Keratinocyte (primary cell): ENCODE measurements around the gene RESP18. TPM values are rescaled to one million over a fixed set of nuclear protein-coding genes. Genes with fewer than 3 reads are reported as not detected.

ENCODE experiments used
- DNase-seq: peaks from one replicate; pipeline ENCODE4 v3.0.0-alpha.2; 2011; ENCODE audit warnings: low read depth, missing footprints, low spot score
- FAIRE-seq: peaks from 2 replicates; lab custom pipeline; 2011; peaks lifted over from hg19 to GRCh38; lab: Jason Lieb, UNC
- H2AFZ ChIP-seq: 2 replicates; pipeline ENCODE4 v1.6.0; 2012; ENCODE audit warnings: low read length, control low read depth, inconsistent platforms; ENCODE audit not compliant: control insufficient read depth
- H3K27ac ChIP-seq: 2 replicates; pipeline ENCODE4 v1.5.1; 2011; ENCODE audit warnings: low read length; ENCODE audit not compliant: control insufficient read depth, insufficient read depth
- H3K27me3 ChIP-seq: 3 replicates; pipeline ENCODE4 v1.6.0; 2011; ENCODE audit warnings: low read length; ENCODE audit not compliant: control insufficient read depth, insufficient read depth; ENCODE audit errors: extremely low read depth
- H3K36me3 ChIP-seq, 2 experiments: 2 replicates in 1 of 2; 3 replicates in 1 of 2; pipeline ENCODE4 v1.5.1; 2011; ENCODE audit warnings: low read length in 2 of 2, mild to moderate bottlenecking in 1 of 2; ENCODE audit not compliant: control insufficient read depth in 2 of 2, insufficient read depth in 2 of 2; ENCODE audit errors: extremely low read depth in 1 of 2
- H3K4me1 ChIP-seq: 3 replicates; pipeline ENCODE4 v1.5.1; 2011; ENCODE audit warnings: low read length; ENCODE audit not compliant: control insufficient read depth, insufficient read depth; ENCODE audit errors: extremely low read depth
- H3K4me2 ChIP-seq: 3 replicates; pipeline ENCODE4 v1.6.0; 2011; ENCODE audit warnings: low read depth, low read length; ENCODE audit not compliant: control insufficient read depth, insufficient read depth; ENCODE audit errors: extremely low read depth
- H3K4me3 ChIP-seq, 3 experiments: fragments of 200-600 bp in 1 of 3; sonication (generic) in 1 of 3; 2 replicates in 2 of 3; 3 replicates in 1 of 3; pipeline ENCODE4 v1.5.1; 2011 to 2016; ENCODE audit warnings: low read length in 3 of 3, mild to moderate bottlenecking in 3 of 3, control low read depth in 2 of 3, inconsistent platforms in 1 of 3, low read depth in 1 of 3, mixed read lengths in 1 of 3, mixed run types in 1 of 3, moderate library complexity in 1 of 3; ENCODE audit not compliant: control insufficient read depth in 2 of 3, insufficient read depth in 2 of 3; ENCODE audit errors: extremely low read depth in 1 of 3
- H3K79me2 ChIP-seq: 2 replicates; pipeline ENCODE4 v1.6.0; 2012; ENCODE audit warnings: low read length; ENCODE audit not compliant: control insufficient read depth, insufficient read depth
- H3K9ac ChIP-seq: 3 replicates; pipeline ENCODE4 v1.6.0; 2011; ENCODE audit warnings: low read length; ENCODE audit not compliant: control insufficient read depth, insufficient read depth; ENCODE audit errors: extremely low read depth
- H3K9me1 ChIP-seq: 3 replicates; pipeline ENCODE4 v1.6.0; 2011; ENCODE audit warnings: low read length; ENCODE audit not compliant: control insufficient read depth, insufficient read depth; ENCODE audit errors: extremely low read depth
- H3K9me3 ChIP-seq: 2 replicates; pipeline ENCODE4 v1.5.1; 2012; ENCODE audit warnings: low read depth, low read length; ENCODE audit not compliant: control insufficient read depth
- H4K20me1 ChIP-seq: 3 replicates; pipeline ENCODE4 v1.6.0; 2011; ENCODE audit warnings: low read length; ENCODE audit not compliant: control insufficient read depth, insufficient read depth; ENCODE audit errors: extremely low read depth
- EZH2 ChIP-seq: IDR thresholded peaks from one replicate; pipeline ENCODE4 v1.6.1; 2012; ENCODE audit warnings: inconsistent platforms, mild to moderate bottlenecking, low read length, moderate library complexity
- dilution Hi-C: fragments of 300-500 bp; cut with MboI; formaldehyde crosslinking; loops from one replicate; pipeline ENCODE4 v1.7.0; 2020; ENCODE audit warnings: low sequenced_read_pairs; ENCODE audit not compliant: extremely low pct_ligation_motif_present
- polyA plus RNA-seq, 5 experiments: library from polyadenylated mRNA; depleted of rRNA in 3 of 5; stranded (reverse) in 3 of 5; stranded (forward) in 1 of 5; unstranded in 1 of 5; fragments of >200 nt; gene quantifications; 1 replicate in 1 of 5; 2 replicates in 3 of 5; 3 replicates in 1 of 5; pipeline versions ENCODE4 v1.2.1 to v1.2.3, GENCODE V29; 2011 to 2012; ENCODE audit warnings: missing spikeins in 2 of 5, low read depth in 1 of 5, low replicate concordance in 1 of 5
- TF ChIP-seq, protein P1 (sequence below), 3 experiments: IDR thresholded peaks in 1 of 3; conservative IDR thresholded peaks in 1 of 3; optimal IDR thresholded peaks in 1 of 3; 2 replicates in 2 of 3; 3 replicates in 1 of 3; pipeline versions ENCODE3 to v1.5.1; 2011; ENCODE audit warnings: low read length in 3 of 3, mild to moderate bottlenecking in 3 of 3, moderate library complexity in 2 of 3, control low read depth in 1 of 3, inconsistent platforms in 1 of 3; ENCODE audit not compliant: insufficient read depth in 2 of 3; ENCODE audit errors: extremely low read depth in 1 of 3

Gene RESP18
- polyA plus RNA-seq, 1 donor (not counting 4 experiments of a cell fraction or from before 2014, with no cell fraction given) = not detected

GRCh38 chr2:219331560-219332213 is 857 bp downstream of the RESP18 start:
- H4K20me1 ChIP-seq = no peaks in the 10 kb centered on the region
- no peaks in the 10 kb centered on the region for H3K9me3 ChIP-seq
- no peaks in the 10 kb centered on the region for H3K36me3 ChIP-seq
- FAIRE-seq (no peak), DNase-seq (no peak)
- peaks cover 36% of the 10 kb centered on the region for H3K27me3 ChIP-seq
- H2AFZ ChIP-seq = no peak overlapping the region
- no peak overlapping the region for H3K4me2 ChIP-seq
- no peaks in the 10 kb centered on the region for H3K79me2 ChIP-seq
- peak; percentile 47 for TF ChIP-seq EZH2
- TF ChIP-seq, protein P1, sequence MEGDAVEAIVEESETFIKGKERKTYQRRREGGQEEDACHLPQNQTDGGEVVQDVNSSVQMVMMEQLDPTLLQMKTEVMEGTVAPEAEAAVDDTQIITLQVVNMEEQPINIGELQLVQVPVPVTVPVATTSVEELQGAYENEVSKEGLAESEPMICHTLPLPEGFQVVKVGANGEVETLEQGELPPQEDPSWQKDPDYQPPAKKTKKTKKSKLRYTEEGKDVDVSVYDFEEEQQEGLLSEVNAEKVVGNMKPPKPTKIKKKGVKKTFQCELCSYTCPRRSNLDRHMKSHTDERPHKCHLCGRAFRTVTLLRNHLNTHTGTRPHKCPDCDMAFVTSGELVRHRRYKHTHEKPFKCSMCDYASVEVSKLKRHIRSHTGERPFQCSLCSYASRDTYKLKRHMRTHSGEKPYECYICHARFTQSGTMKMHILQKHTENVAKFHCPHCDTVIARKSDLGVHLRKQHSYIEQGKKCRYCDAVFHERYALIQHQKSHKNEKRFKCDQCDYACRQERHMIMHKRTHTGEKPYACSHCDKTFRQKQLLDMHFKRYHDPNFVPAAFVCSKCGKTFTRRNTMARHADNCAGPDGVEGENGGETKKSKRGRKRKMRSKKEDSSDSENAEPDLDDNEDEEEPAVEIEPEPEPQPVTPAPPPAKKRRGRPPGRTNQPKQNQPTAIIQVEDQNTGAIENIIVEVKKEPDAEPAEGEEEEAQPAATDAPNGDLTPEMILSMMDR (optimal IDR thresholded peaks at IDR 0.05 in 1 of 3, IDR thresholded peaks at IDR 0.05 in 1 of 3, conservative IDR thresholded peaks at IDR 0.05 in 1 of 3; ENCODE audit: extremely low read depth in 1 of 3, insufficient read depth in 2 of 3, low read length in 3 of 3) = no peak
- H3K9ac ChIP-seq = no peak overlapping the region
- H3K4me1 ChIP-seq = no peaks in the 10 kb centered on the region
- dilution Hi-C loops = no loop called here
- H3K9me1 ChIP-seq = no peaks in the 10 kb centered on the region
- no peak overlapping the region for H3K4me3 ChIP-seq
- H3K27ac ChIP-seq = no peak overlapping the region

DNA sequence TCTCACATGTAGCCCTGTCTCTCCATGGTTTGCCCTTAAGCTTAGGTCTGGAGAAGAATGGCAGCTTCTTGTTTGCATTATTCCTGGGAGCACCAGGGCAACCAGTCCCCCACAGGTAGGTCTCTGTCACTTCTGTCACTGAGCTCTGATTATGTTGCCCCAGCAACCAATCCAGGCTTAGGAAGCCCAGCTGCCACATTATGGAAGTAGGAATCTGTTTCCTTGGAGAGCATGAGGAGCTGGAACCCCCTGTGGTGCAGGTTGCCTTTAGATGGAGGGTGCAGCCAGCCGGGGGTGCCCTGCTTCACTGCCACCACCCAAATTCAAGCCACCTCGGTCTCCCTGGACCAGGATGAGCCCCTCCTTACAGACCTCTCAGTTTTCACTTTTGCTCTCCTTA is 4.8 kb downstream of the RESP18 start:
- no peaks in the 10 kb centered on the region for H3K9me1 ChIP-seq
- no peaks in the 10 kb centered on the region for H3K36me3 ChIP-seq
- H3K4me1 ChIP-seq = no peaks in the 10 kb centered on the region
- TF ChIP-seq EZH2 = no peak
- TF ChIP-seq, protein P1 (optimal IDR thresholded peaks at IDR 0.05 in 1 of 3, IDR thresholded peaks at IDR 0.05 in 1 of 3, conservative IDR thresholded peaks at IDR 0.05 in 1 of 3; ENCODE audit: extremely low read depth in 1 of 3, insufficient read depth in 2 of 3, low read length in 3 of 3) = no peak
- H3K79me2 ChIP-seq = no peaks in the 10 kb centered on the region
- no peak overlapping the region for H3K9ac ChIP-seq
- dilution Hi-C loops = no loop called here
- DNase-seq = no peak
- H3K4me3 ChIP-seq = no peak overlapping the region
- H2AFZ ChIP-seq = no peak overlapping the region
- no peak overlapping the region for H3K4me2 ChIP-seq
- no peaks in the 10 kb centered on the region for H4K20me1 ChIP-seq
- no peak for FAIRE-seq
- H3K9me3 ChIP-seq = no peaks in the 10 kb centered on the region
- peaks cover 31% of the 10 kb centered on the region for H3K27me3 ChIP-seq
- H3K27ac ChIP-seq = no peak overlapping the region
